ENCODE data around the gene NXNL2.
A peak's percentile ranks its signal among the peaks of the same experiment; 100 is the strongest.

Gene NXNL2

GRCh38 chr9:88531920-88532698 lies 2.9 kb upstream of the NXNL2 start:
- DNase-seq (ENCODE audit: low read depth in 2 of 2) = no peak

DNA sequence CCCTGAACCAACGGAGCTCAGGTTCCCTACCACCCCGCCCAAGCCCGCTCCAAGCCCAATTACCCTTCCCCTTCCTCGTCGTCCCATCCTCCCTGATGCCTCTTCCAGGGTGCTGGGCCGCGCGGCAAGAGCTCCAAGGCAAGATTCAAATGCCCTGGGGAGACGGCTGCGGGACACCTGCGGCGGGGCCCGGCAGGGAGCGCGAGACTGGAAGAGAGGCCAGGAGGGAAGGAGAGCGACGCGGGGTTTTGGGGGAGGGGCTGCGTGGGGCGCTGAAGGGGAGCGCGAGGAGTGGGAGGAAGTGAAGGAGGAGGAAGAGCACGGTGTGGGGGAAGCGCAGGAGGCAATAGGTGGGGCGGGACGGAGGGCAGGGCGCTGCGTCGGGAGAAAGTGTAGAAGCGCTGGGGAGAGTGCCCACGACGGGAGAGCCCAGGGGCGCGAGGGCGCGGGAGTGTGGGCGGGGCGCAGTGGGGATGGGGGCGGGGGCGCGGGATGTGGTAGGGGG lies 975 bp upstream of the NXNL2 start:
- DNase-seq (ENCODE audit: low read depth in 2 of 2) = no peak

- DNase-seq (ENCODE audit: low read depth in 2 of 2) = no peak
Measured at GRCh38 chr9:88535226-88536022, 446 bp downstream of the NXNL2 start.

- DNase-seq (ENCODE audit: low read depth in 2 of 2) = no peak
Measured at GRCh38 chr9:88536023-88536324, 996 bp downstream of the NXNL2 start.

GRCh38 chr9:88536951-88537760 lies 2.2 kb downstream of the NXNL2 start:
- DNase-seq (ENCODE audit: low read depth in 2 of 2) = no peak

DNA sequence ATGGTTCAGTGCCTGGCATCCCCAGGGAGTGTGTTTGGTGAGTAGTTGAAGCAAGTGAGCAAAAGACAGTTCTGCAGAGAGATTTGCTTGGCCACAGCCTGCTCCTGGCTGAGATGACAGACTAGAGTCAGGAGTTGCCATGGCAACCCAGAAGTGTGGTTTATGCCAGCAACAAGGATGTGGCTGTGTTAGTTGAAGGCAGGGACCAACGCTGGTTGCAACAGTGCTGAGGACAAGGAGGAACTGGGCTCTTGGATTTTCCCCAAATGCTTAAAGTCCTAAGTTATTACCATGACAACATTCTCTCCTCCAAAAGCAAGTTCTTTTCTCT lies 2.7 kb downstream of the NXNL2 start:
- DNase-seq (ENCODE audit: low read depth in 2 of 2) = peak in 1 of 2 donors; percentile 16

DNA sequence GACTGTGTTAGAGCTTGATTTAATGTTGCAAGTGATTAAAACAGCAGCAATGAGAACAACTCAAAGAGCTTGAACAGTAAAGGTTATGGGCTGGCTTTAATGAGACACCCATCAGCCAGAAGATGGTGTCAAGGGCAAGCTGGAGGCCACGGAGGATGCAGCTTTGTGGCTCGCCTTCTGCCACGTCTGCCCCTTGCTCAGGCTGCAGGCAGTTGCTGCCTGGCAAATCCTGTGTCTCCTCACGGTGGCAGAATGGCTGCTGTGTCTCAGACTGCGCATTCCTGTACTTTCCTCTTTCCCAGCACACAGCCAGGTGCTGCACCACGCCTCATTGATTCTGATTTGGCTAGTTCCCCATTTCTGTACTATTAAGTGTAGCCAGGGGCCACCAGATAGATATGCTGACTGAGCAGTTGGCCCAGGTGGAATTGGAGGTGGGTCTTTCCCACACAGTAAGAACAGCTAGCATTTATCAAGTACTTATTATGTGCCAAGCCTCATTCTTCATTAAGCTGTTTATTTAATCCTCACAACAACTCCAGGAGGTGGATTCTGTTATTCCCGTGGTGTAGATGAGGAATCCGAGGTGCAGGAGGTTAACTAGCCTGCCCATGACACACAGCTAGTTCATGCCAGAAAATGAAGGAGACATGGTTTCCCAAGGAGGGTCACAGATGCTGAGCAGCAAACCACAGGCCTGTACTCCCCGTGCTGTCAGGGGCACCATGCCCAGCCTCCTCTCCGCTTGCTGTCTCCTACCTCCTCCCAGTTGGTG lies 3.5 kb downstream of the NXNL2 start:
- no peak for DNase-seq (ENCODE audit: low read depth in 2 of 2)

DNA sequence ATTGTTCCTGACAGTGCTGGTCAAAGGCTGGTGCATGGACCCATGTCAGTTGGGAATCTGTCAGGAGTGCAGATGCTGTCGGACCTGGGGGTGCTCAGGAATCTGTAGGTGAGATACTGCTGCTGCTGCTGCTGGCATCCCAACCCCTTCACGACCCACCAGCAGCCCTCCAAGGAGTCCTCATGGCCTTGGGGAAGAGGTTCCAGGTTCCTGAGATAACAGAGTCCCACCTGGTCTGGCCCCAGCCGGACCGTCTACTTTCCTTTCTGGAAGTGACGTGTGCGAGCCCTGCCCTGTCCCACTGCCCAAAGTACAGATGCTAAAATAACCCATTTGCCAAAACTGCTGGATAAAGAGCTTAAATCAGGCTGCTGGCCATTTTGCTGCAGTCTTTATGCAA lies 4.3 kb downstream of the NXNL2 start:
- no peak for DNase-seq (ENCODE audit: low read depth in 2 of 2)

DNA sequence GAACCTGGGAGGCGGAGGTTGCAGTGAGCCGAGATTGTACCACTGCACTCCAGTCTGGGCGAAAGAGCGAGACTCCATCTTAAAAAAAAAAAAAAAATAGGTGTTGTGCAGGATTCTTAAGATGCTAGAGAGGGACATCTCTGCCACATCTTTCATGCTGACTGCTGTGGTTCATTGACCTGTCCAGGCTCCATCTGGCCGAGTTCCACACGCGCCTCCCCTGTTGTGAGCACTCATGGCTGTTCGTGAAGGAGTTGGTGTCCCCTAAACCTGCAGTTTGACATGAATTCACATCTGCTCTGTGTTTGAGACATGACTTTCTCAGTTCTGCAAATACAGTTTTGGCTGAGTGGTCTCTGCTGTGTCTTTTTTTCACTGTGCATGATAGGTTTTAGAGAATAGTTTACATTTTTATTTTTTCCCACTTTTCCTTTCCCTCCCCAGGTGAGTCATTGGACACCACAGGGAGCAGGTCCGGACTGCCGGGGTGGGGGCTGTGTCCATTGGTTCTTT lies 5.3 kb downstream of the NXNL2 start:
- DNase-seq (ENCODE audit: low read depth in 2 of 2) = no peak

DNA sequence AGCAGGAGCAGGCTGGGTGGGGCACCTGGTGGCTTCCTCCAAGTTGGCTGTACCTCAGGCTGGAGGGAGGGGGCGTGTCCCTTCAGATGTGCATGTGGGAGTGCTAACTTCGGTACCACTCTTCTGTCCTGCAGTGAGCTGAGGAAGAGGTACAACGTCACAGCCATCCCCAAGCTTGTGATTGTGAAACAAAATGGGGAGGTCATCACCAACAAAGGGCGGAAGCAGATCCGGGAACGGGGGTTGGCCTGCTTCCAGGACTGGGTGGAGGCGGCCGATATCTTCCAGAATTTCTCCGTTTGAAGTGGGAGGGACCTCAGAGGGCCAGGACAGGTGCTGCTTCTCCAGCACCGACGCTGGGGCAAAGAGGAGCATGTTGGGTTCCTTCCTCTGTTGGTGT lies 9.3 kb downstream of the NXNL2 start:
- no peak for DNase-seq (ENCODE audit: low read depth in 2 of 2)

- no peak for DNase-seq (ENCODE audit: low read depth in 2 of 2)
Measured at GRCh38 chr9:88551546-88552137, 16.7 kb downstream of the NXNL2 start.

DNA sequence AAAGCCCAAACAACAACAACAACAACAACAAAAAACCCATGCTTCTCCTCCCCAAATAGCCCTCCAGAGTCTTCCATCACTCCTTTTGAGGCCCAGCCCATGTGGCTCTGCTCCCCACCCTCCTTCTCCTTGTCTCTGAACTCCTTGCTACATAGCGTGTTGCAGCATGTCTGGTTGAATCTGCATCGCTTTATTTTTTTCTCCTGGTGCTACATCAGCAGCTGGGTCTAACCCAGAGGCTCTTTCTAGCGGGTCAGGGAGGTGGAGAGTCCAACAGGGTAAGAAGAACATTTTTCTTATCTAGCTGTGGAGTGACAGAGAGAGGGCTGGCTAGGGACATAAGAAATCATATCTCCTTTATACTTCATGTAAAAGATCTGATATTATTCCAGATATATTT lies 18.4 kb downstream of the NXNL2 start:
- DNase-seq (ENCODE audit: low read depth in 2 of 2) = no peak

- DNase-seq (ENCODE audit: low read depth in 2 of 2) = no peak
Measured at GRCh38 chr9:88555268-88555980, 20.4 kb downstream of the NXNL2 start.

DNA sequence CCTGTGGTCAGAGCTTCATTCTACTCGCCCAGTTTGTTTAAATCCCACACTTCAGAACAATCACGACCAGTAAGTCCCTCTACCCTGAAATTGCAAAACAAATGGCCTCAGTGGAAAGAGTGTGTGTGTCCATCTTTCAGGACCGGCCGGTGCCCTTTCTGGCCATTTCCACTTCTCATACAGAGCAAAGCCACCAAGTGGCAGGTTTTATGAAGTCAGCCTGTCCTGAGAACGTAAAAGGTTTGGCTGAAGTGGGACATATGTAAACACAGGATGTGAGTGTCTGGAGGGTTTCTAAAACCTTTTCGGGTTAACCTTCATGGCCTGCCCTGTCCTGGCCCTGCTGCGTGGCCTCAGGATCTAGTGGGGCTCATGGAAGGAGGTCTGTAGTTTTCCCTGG lies 24.7 kb downstream of the NXNL2 start:
- no peak for DNase-seq (ENCODE audit: low read depth in 2 of 2)

GRCh38 chr9:88567870-88568269 lies 32.9 kb downstream of the NXNL2 start:
- DNase-seq (ENCODE audit: low read depth in 2 of 2) = no peak

GRCh38 chr9:88571419-88571818 lies 36.4 kb downstream of the NXNL2 start:
- no peak for DNase-seq (ENCODE audit: low read depth in 2 of 2)

DNA sequence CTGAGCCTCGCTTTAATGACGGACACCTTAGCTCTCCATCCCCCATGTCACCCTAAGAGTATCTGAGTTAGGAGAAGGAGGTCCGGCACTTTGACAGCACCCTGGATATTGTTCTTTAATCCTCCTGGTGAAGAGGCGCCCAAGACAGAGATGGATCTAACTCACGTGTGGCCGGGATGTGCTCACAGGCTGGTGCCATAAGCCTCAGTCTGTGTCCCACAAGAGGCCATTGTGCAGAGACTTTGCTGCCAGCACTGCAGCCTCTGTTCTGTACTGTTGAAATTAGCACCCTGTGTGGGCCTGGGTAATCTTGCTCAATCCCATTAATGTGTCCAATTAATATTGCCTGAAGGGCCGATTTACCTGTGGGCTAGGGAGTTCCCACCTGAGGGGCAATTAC lies 37.7 kb downstream of the NXNL2 start:
- no peak for DNase-seq (ENCODE audit: low read depth in 2 of 2)

GRCh38 chr9:88574953-88575352 lies 40.0 kb downstream of the NXNL2 start:
- no peak for DNase-seq (ENCODE audit: low read depth in 2 of 2)

- no peak for DNase-seq (ENCODE audit: low read depth in 2 of 2)
Measured at GRCh38 chr9:88577256-88578120, 42.5 kb downstream of the NXNL2 start.
